Right lobe of liver (tissue), 6 donors: ENCODE results near the gene CCDC185. TPM values are rescaled to one million over a fixed set of nuclear protein-coding genes. Genes with fewer than 3 reads are reported as not detected.

Source experiments
- ATAC-seq, 4 donors: fragments of 200-7000 bp; cut with Tn5 transposase; one replicate each; pipeline ENCODE4 v1.9.1; 2020; ENCODE audit warnings: mild to moderate bottlenecking in 4 of 4, moderate library complexity in 4 of 4
- DNase-seq, 3 donors: peaks; one replicate each; pipeline ENCODE4 v3.0.0-alpha.2; 2020
- H3K27ac ChIP-seq, 3 donors: fragments of 200-600 bp; one replicate each; pipeline ENCODE4 v1.8.0; 2022
- H3K27me3 ChIP-seq, 2 donors: fragments of 200-600 bp; one replicate each; pipeline ENCODE4 v1.8.0; 2022
- H3K36me3 ChIP-seq, 4 donors: fragments of 200-600 bp; sonication (generic) in 1 of 4; one replicate each; pipeline versions ENCODE4 v1.5.1 to v1.8.0; 2017 to 2022; ENCODE audit warnings: control low read depth in 1 of 4
- H3K4me1 ChIP-seq, 4 donors: fragments of 200-600 bp; sonication (generic) in 1 of 4; one replicate each; pipeline versions ENCODE4 v1.5.1 to v1.8.0; 2017 to 2022; ENCODE audit warnings: control low read depth in 1 of 4
- H3K4me3 ChIP-seq, 3 donors: fragments of 200-600 bp; one replicate each; pipeline ENCODE4 v1.8.0; 2022
- H3K9me3 ChIP-seq, 4 donors: fragments of 200-600 bp; sonication (generic) in 1 of 4; one replicate each; pipeline versions ENCODE4 v1.5.1 to v1.8.0; 2017 to 2022; ENCODE audit warnings: control low read depth in 1 of 4
- CTCF ChIP-seq, 4 donors: fragments of 200-600 bp in 3 of 4; fragments of 450-650 bp in 1 of 4; IDR thresholded peaks; one replicate each; pipeline versions ENCODE4 v1.5.1 to v1.8.0; 2016 to 2022; ENCODE audit warnings: antibody characterized with exemption in 4 of 4, mild to moderate bottlenecking in 2 of 4
- POLR2A ChIP-seq: fragments of 450-650 bp; IDR thresholded peaks from one replicate; pipeline ENCODE4 v1.6.1; 2017; ENCODE audit warnings: antibody characterized with exemption, mild to moderate bottlenecking
- WGBS: methylation state at CpG from one replicate; pipeline ENCODE4 v1.1.6; 2018; ENCODE audit warnings: low coverage, low lambda C conversion rate; ENCODE audit not compliant: insufficient coverage; ENCODE audit errors: missing lambda C conversion rate; 5-methylcytosine and 5-hydroxymethylcytosine counted together
- intact Hi-C, 2 donors: fragments of 100-400 bp; cut with DNase I; formaldehyde crosslinking; loops; one replicate each; pipeline versions ENCODE4 v1.11.2 to v1.14.1; 2022
- total RNA-seq, 6 experiments: library from RNA; depleted of rRNA in 2 of 6; stranded (reverse); fragments of >200 nt in 2 of 6; fragmentation: NEBNext Ultra II Directional in 3 of 6; extraction: Animal tissue kit (Norgen Biotek cat#: 25700) in 3 of 6; gene quantifications; one replicate each; pipeline versions ENCODE4 v1.1.0 to v1.2.4, GENCODE V29; 2016 to 2023
- donor health status: DM: no; HTN: yes; CAD: no.
- donor health status: DM: no; HTN: no; CAD: no.
- donor health status: DM: no; HTN: no; CAD: no.
- donor health status: DM: no; HTN: yes; CAD: no.
- donor health status: DM: no; HTN: yes; CAD: no.

CCDC185 gene
- total RNA-seq, 6 experiments from 2014 or later = not detected

GRCh38 chr1:223346311-223346710, 46.9 kb upstream of the CCDC185 start:
- no peak overlapping the region for H3K4me3 ChIP-seq
- no peaks in the 10 kb centered on the region for H3K9me3 ChIP-seq
- TF ChIP-seq POLR2A = no peak
- no peak for TF ChIP-seq CTCF (IDR thresholded peaks at IDR 0.05)
- no peaks in the 10 kb centered on the region for H3K36me3 ChIP-seq
- DNase-seq (no peak), ATAC-seq (no peak)
- intact Hi-C loops = no loop called here
- WGBS = 80% methylated on average over 4 of the region's 4 CpGs
- no peak overlapping the region for H3K27ac ChIP-seq
- H3K4me1 ChIP-seq = no peaks in the 10 kb centered on the region
- no peaks in the 10 kb centered on the region for H3K27me3 ChIP-seq

- no peak for DNase-seq
- intact Hi-C loops = no loop called here
- ATAC-seq = no peak
- no peaks in the 10 kb centered on the region for H3K27me3 ChIP-seq
- H3K4me3 ChIP-seq = no peak overlapping the region
- no peaks in the 10 kb centered on the region for H3K9me3 ChIP-seq
- H3K36me3 ChIP-seq = no peaks in the 10 kb centered on the region
- WGBS = 96% methylated on average over 2 of the region's 4 CpGs
- H3K4me1 ChIP-seq = no peaks in the 10 kb centered on the region
- no peak overlapping the region for H3K27ac ChIP-seq
- TF ChIP-seq POLR2A = no peak
- TF ChIP-seq CTCF (IDR thresholded peaks at IDR 0.05) = no peak
Observed at GRCh38 chr1:223347583-223347982, 45.6 kb upstream of the CCDC185 start.

- no peak for TF ChIP-seq CTCF (IDR thresholded peaks at IDR 0.05)
- TF ChIP-seq POLR2A = no peak
- H3K36me3 ChIP-seq = no peaks in the 10 kb centered on the region
- no peak for DNase-seq
- H3K27me3 ChIP-seq = no peaks in the 10 kb centered on the region
- no peak for ATAC-seq
- H3K4me1 ChIP-seq = no peaks in the 10 kb centered on the region
- H3K9me3 ChIP-seq = no peaks in the 10 kb centered on the region
- intact Hi-C loops = no loop called here
- no peak overlapping the region for H3K27ac ChIP-seq
- WGBS = 78% methylated on average over 2 of the region's 2 CpGs
- no peak overlapping the region for H3K4me3 ChIP-seq
Observed at GRCh38 chr1:223348439-223348838, 44.8 kb upstream of the CCDC185 start.

DNA sequence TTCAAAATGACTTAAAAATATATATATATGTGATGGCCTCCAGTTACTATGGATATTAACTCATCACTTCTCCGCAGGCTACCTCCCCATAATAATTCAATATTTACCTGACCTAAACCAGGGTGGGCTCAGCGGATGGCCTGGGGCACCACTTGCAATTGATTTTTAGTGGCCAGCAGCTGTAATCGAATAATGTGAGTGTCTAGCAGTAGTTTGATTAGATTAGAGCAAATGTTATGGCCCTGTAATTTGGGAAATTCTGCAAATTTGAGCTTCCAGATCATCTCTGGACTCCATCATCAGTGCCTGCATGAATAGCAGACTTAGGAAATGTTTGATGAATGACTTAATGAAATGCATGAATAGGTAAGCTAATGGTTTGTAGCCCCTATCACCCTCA, 44.0 kb upstream of the CCDC185 start:
- ATAC-seq (no peak), DNase-seq (no peak)
- TF ChIP-seq CTCF (IDR thresholded peaks at IDR 0.05) = no peak
- TF ChIP-seq POLR2A = no peak
- intact Hi-C loops = no loop called here
- H3K27me3 ChIP-seq = no peaks in the 10 kb centered on the region
- peaks cover 0 to 8% (median 0%) of the 10 kb centered on the region in 4 donors for H3K4me1 ChIP-seq
- H3K4me3 ChIP-seq = no peak overlapping the region
- no peaks in the 10 kb centered on the region for H3K9me3 ChIP-seq
- H3K36me3 ChIP-seq = no peaks in the 10 kb centered on the region
- H3K27ac ChIP-seq = no peak overlapping the region
- WGBS = 96% methylated on average over 3 of the region's 3 CpGs

DNA sequence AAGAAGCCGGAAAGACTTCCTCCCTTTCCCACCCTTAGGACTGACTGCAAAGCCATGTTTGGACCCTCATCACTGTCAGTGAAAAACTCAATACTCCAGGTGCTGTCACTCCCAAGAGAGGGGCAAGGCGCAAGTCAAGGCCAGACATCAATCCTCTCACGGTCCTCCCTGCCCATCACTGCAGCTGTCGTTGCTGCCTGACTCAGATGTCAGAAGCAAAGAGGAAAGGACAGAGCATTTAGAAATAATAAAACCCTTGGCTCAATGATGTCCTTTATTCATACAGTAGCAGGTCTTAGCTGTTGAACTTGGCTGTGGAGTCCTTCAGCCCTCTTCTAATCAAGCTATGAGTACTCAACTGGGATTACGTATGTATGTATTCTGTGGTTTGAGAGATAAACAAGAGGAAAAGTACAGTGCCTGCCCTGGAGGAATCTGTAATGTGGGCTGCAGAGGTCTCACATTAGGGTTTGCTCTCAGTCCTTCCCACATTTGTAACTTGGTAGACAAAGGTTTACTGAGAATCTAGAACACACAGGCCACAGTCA, 42.8 kb upstream of the CCDC185 start:
- intact Hi-C loops = no loop called here
- no peaks in the 10 kb centered on the region for H3K36me3 ChIP-seq
- no peak overlapping the region for H3K27ac ChIP-seq
- ATAC-seq (no peak), DNase-seq (no peak)
- H3K9me3 ChIP-seq = no peaks in the 10 kb centered on the region
- peaks cover 0 to 10% (median 0%) of the 10 kb centered on the region in 4 donors for H3K4me1 ChIP-seq
- TF ChIP-seq CTCF (IDR thresholded peaks at IDR 0.05) (no peak), POLR2A (no peak)
- no peaks in the 10 kb centered on the region for H3K27me3 ChIP-seq
- H3K4me3 ChIP-seq = no peak overlapping the region
- WGBS = 86% methylated on average over 5 of the region's 5 CpGs
